ENCODE results near the gene RIMBP2.

RIMBP2 gene

DNA sequence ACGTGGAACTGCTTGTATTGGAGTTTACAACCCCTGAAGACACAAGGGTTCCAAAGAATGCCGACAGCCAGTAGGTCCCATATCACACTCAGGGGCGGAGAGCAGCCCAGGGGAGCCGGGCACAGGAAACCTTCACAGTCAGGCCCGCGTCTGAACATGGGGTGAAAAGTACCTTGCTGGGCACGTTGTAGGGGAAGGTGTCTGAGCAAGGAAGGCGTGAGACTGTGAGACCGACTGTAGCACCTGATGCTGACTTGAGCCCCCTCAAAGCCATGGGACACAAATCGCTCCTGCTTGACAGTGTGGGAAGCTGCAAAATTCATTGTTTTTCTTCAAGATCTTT, 14.7 kb downstream of the RIMBP2 start:
- TF ChIP-seq, protein P1, sequence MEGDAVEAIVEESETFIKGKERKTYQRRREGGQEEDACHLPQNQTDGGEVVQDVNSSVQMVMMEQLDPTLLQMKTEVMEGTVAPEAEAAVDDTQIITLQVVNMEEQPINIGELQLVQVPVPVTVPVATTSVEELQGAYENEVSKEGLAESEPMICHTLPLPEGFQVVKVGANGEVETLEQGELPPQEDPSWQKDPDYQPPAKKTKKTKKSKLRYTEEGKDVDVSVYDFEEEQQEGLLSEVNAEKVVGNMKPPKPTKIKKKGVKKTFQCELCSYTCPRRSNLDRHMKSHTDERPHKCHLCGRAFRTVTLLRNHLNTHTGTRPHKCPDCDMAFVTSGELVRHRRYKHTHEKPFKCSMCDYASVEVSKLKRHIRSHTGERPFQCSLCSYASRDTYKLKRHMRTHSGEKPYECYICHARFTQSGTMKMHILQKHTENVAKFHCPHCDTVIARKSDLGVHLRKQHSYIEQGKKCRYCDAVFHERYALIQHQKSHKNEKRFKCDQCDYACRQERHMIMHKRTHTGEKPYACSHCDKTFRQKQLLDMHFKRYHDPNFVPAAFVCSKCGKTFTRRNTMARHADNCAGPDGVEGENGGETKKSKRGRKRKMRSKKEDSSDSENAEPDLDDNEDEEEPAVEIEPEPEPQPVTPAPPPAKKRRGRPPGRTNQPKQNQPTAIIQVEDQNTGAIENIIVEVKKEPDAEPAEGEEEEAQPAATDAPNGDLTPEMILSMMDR (IDR thresholded peaks at IDR 0.05), result no peak

DNA sequence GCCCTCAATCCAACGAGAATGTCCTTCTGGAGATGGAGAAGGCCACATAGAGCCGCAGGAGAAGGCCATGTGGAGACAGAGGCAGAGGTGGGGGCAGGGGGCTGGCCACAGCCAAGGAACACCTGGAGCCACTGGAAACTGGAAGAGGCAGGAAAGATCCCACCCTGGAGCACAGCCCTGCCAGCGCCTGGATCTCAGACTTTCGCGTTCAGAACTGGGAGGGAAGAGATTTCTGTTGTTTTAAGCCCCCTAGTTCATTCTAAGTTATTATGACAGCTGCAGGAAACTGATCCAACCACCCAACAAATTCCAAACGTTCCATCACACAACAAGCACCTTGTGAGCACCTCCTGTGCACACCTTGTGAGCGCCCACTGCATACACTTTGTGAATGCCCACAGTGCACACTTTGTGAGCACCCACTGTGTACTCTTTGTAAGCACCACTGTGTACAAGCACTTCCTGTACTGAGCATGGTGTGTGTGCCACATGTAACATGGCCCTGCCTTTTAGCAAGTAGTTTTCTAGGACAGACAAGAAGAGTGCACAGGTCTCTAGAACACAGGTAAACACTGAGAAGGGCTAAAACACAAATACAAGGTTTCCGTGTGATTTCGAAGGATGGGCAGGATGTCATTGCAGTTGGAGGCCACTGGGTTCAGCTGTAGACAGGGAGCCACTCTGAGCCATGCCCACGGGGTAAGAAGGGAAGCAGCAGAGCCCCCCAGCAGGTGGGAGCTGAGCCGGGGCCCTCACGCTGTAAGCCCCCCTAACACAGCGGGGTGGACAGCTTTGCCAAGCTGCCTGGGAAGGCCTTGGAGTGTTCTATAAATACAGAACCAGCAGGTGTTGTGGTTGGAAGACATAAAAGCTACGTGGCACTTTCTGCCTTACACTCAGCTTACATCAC, 15.4 kb downstream of the RIMBP2 start:
- TF ChIP-seq, protein P1 (IDR thresholded peaks at IDR 0.05), result no peak

DNA sequence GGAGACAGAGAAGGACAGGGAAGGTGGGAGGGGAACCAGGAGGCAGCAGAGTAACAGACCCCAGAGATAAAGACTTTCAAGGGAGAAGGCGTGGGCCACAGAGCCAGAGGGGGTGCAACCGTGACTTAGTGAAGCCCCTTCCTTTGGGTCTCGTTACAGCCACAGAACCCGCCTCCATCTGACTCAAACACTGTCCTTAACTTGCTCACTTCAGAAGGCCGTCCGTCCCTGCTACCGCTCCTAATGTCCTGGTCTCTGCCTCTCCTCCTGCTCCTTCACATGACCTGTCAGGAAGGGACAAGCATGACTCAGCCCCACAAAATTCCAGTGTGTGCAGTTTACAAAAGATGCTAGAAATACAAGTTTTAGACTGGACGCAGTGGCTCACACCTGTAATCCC, 18.0 kb downstream of the RIMBP2 start:
- TF ChIP-seq, protein P1 (IDR thresholded peaks at IDR 0.05), result no peak

DNA sequence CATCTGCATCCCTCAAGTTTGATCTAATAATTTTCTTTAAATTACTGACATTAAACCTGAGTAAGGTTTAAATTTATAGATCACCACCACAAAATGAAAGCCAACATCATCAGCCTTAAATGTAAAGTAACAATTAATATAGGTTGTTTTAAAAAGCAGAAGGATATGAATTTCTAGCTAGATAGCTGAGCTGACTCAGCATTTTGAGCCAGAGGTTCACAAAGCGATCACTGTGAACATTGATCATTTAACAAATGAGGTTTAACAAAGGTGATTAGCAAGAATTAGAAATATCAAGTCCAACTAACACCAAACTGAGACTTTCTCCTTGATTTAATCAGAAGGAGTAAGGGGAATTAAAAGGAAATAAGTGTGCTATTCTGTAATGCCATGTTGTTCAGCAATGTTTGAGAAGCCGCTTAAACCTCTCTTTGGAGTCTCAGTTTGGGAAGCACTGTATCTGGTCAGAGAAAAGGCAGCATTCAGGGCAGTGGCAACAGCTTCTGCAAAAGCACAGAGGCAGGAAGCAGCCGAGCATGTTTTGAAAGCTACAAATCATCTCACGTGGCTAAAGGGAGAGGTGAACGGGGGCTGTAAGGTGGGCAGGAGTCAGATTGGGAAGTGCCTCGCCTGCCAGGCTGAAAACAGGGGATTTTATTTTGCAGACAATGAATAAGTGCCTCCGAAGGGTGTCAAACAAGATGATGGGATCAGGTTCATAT, 19.6 kb downstream of the RIMBP2 start:
- TF ChIP-seq, protein P1 (IDR thresholded peaks at IDR 0.05), result no peak

DNA sequence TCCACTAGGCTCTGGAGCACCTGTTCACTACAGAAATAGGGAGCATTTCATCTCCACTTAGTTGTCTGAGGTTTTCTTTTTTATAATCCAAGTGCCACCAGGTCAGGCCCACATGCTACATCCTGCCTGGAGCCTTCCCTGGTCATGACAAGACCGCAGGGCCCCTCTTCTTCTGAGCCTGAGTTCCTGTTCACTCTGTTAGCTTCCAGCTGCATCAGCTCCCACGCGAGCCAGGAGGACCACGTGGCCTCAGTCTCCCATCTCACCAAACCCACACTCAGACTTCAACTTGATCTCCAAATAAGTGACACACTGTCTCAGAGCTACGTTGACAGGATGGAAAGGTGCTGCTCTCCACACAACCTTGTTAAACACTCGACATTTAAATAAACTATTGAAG, 21.0 kb downstream of the RIMBP2 start:
- TF ChIP-seq, protein P1 (IDR thresholded peaks at IDR 0.05), result no peak

DNA sequence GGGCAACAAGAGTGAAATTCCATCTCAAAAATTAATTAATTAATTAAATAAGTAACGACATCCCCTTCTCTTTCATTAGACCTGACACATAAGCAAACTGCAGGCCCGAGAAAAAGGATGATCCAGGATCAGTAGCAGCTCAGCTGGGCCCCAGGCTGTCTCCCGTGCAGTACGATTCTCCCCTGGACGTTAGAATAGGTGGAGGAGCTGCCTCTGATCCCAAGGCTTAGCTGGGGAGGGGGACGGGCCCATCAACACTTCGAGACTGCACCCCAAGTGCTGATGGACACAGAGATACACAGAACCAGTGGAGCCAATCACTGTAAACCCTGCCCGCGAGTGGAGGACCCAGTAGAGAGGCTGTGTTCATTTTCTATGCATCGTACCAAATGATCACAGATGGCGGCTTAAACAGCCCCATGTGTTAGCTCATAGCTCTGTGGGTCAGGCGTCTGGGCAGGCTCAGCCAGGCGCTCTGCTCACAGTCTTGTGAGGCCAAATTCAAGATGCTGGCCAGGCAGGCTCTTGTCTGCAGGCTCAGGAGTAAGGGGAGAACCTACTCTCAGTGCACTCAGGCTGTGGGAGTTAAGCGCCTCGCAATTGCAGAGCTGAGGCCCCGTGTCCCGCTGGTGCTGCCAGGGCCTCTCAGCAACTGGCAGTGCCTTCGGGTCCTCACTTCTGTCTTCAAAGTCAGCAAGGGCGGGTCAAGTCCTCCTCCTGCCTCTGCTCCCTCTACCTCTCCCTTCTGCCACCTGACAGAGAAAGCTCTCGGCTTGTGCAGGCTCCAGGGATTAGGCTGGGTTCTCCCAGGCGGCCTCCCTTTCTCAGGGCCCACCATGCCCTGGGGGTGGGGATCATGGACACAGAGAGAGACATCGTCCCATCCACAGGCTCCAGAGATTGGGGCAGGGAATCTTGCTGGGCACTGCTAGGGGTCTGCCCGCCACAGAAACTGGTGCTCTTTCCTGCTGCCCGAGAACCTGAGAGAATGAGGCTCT, 26.4 kb downstream of the RIMBP2 start:
- TF ChIP-seq, protein P1 (IDR thresholded peaks at IDR 0.05), result no peak

Data from LNCAP (cell line).